ENCODE results near the gene ZDHHC12.

GRCh38 chr9:128753627-128754026 is 29.7 kb upstream of the ZDHHC12 start:
- TF ChIP-seq CTCF (IDR thresholded peaks at IDR 0.05; ENCODE audit: low read depth, low read length) = no peak
- no peak for TF ChIP-seq MYC (IDR thresholded peaks at IDR 0.05; ENCODE audit: low read depth, low read length)
